ENCODE measurements around the gene SMR3B. TPM values are rescaled to one million over a fixed set of nuclear protein-coding genes. Genes with fewer than 3 reads are reported as not detected.

Gene SMR3B
- total and polyA plus RNA-seq, 4 donors: not detected

- no peak for DNase-seq (ENCODE audit: low spot score)
- Histone ChIP-seq H3K27me3 (ENCODE audit: control insufficient read depth in 4 of 4, insufficient read depth in 4 of 4, low read length in 3 of 4) (no peaks in the 10 kb centered on the region), H3K4me3 (ENCODE audit: low read depth in 1 of 3, low read length in 3 of 3) (no peak within 1 kb of the TSS), H3K36me3 (ENCODE audit: control insufficient read depth in 4 of 4, insufficient read depth in 3 of 4, low read depth in 1 of 4, low read length in 3 of 4) (no peaks in the 10 kb centered on the region), H3K9ac (ENCODE audit: low read depth in 1 of 2, low read length in 2 of 2) (no peak within 1 kb of the TSS), H3K27ac (ENCODE audit: low read depth in 1 of 2, low read length in 2 of 2) (no peak within 1 kb of the TSS), H3K9me3 (ENCODE audit: control insufficient read depth in 4 of 4, low read length in 3 of 4) (peaks cover 0 to 2% (median 0%) of the 10 kb centered on the region in 4 donors), H3K4me1 (ENCODE audit: control insufficient read depth in 4 of 4, insufficient read depth in 4 of 4, low read length in 3 of 4) (peaks cover 0 to 4% (median 2%) of the 10 kb centered on the region in 4 donors)
- TF ChIP-seq RXRA (IDR thresholded peaks at IDR 0.05): no peak
- TF ChIP-seq CTCF (IDR thresholded peaks at IDR 0.05; ENCODE audit: low read depth, low read length, missing input control): no peak
- no peak for TF ChIP-seq SP1 (IDR thresholded peaks at IDR 0.05)
- no peak for TF ChIP-seq MAX (IDR thresholded peaks at IDR 0.05)
- TF ChIP-seq HNF4G (IDR thresholded peaks at IDR 0.05): no peak
- no peak for TF ChIP-seq ATF3 (IDR thresholded peaks at IDR 0.05)
- no peak for TF ChIP-seq FOXA2 (IDR thresholded peaks at IDR 0.05)
- no peak for TF ChIP-seq EGR1 (IDR thresholded peaks at IDR 0.05; ENCODE audit: low read depth in 2 of 2)
- TF ChIP-seq FOXA1 (IDR thresholded peaks at IDR 0.05): no peak
- TF ChIP-seq RAD21 (IDR thresholded peaks at IDR 0.05): no peak
- TF ChIP-seq REST (IDR thresholded peaks at IDR 0.05): no peak
- TF ChIP-seq YY1 (IDR thresholded peaks at IDR 0.05): no peak
- TF ChIP-seq GABPA (IDR thresholded peaks at IDR 0.05 in 1 of 2, conservative IDR thresholded peaks at IDR 0.05 in 1 of 2): no peak
- TF ChIP-seq ZBTB33 (IDR thresholded peaks at IDR 0.05): no peak
- TF ChIP-seq HNF4A (conservative IDR thresholded peaks at IDR 0.05): no peak
- TF ChIP-seq NR2F2 (IDR thresholded peaks at IDR 0.05): no peak
Measured at GRCh38 chr4:70397580-70397979, 14.6 kb downstream of the SMR3B start, which contains the start of gene OPRPN. Gene OPRPN (plus strand): TSS chr4:70397940. CDS start chr4:70399286, 1,346 bp downstream.

GRCh38 chr4:70399319-70399718, 16.4 kb downstream of the SMR3B start:
- no peaks in the 10 kb centered on the region for H3K36me3 ChIP-seq (ENCODE audit: control insufficient read depth in 4 of 4, insufficient read depth in 3 of 4, low read depth in 1 of 4, low read length in 3 of 4)
- TF ChIP-seq ZBTB33 (IDR thresholded peaks at IDR 0.05): no peak
- no peak for TF ChIP-seq HNF4G (IDR thresholded peaks at IDR 0.05)
- no peak for TF ChIP-seq RXRA (IDR thresholded peaks at IDR 0.05)
- no peak for TF ChIP-seq MAX (IDR thresholded peaks at IDR 0.05)
- no peak for TF ChIP-seq TAF1 (conservative IDR thresholded peaks at IDR 0.05)
- no peak for TF ChIP-seq RAD21 (IDR thresholded peaks at IDR 0.05)
- no peak overlapping the region for H3K4me3 ChIP-seq (ENCODE audit: low read depth in 1 of 3, low read length in 3 of 3)
- H3K9ac ChIP-seq (ENCODE audit: low read depth in 1 of 2, low read length in 2 of 2): no peak overlapping the region
- peaks cover 0 to 4% (median 2%) of the 10 kb centered on the region in 4 donors for H3K4me1 ChIP-seq (ENCODE audit: control insufficient read depth in 4 of 4, insufficient read depth in 4 of 4, low read length in 3 of 4)
- H3K27ac ChIP-seq (ENCODE audit: low read depth in 1 of 2, low read length in 2 of 2): no peak overlapping the region
- peaks cover 0 to 2% (median 0%) of the 10 kb centered on the region in 4 donors for H3K9me3 ChIP-seq (ENCODE audit: control insufficient read depth in 4 of 4, low read length in 3 of 4)
- no peak for DNase-seq (ENCODE audit: low spot score)
- no peaks in the 10 kb centered on the region for H3K27me3 ChIP-seq (ENCODE audit: control insufficient read depth in 4 of 4, insufficient read depth in 4 of 4, low read length in 3 of 4)
- WGBS: 83% methylated on average over 1 of the region's 1 CpG

All from liver (tissue), 9 donors.